Endothelial cell (in vitro differentiated cells): ENCODE measurements around the gene TMEM95. TPM values are rescaled to one million over a fixed set of nuclear protein-coding genes. Genes with fewer than 3 reads are reported as not detected.

ENCODE experiments used
- DNase-seq: peaks from one replicate; pipeline ENCODE4 v3.0.0; 2021; ENCODE audit warnings: low spot score
- H3K27ac Mint-ChIP-seq: one replicate; pipeline ENCODE4 v1.8.0; 2021; ENCODE audit warnings: mixed read lengths, inconsistent platforms; ENCODE audit not compliant: unreplicated experiment
- H3K27me3 Mint-ChIP-seq: one replicate; pipeline ENCODE4 v1.8.0; 2021; ENCODE audit warnings: mild to moderate bottlenecking, moderate library complexity, mixed read lengths, inconsistent platforms; ENCODE audit not compliant: unreplicated experiment
- H3K36me3 Mint-ChIP-seq: one replicate; pipeline ENCODE4 v1.8.0; 2021; ENCODE audit warnings: mild to moderate bottlenecking, low read depth, mixed read lengths, inconsistent platforms; ENCODE audit not compliant: unreplicated experiment
- H3K4me1 Mint-ChIP-seq: one replicate; pipeline ENCODE4 v1.8.0; 2021; ENCODE audit warnings: mild to moderate bottlenecking, mixed read lengths, inconsistent platforms; ENCODE audit not compliant: unreplicated experiment
- H3K4me3 Mint-ChIP-seq: one replicate; pipeline ENCODE4 v1.8.0; 2021; ENCODE audit warnings: mild to moderate bottlenecking, mixed read lengths, inconsistent platforms; ENCODE audit not compliant: unreplicated experiment
- H3K9me3 Mint-ChIP-seq: one replicate; pipeline ENCODE4 v1.8.0; 2021; ENCODE audit warnings: mixed read lengths, inconsistent platforms; ENCODE audit not compliant: unreplicated experiment
- total RNA-seq: library from RNA; stranded (reverse); fragmentation: NEBNext Ultra II Directional; extraction: Animal tissue kit (Norgen Biotek cat#: 25700); gene quantifications from one replicate; pipeline ENCODE4 v1.2.1, GENCODE V29; 2021; ENCODE audit not compliant: unreplicated experiment
- TF ChIP-seq, protein P1 (sequence below): fragments of 200-600 bp; sonication (generic); IDR thresholded peaks from one replicate; pipeline ENCODE4 v1.5.0; 2021; ENCODE audit warnings: antibody characterized with exemption; ENCODE audit not compliant: unreplicated experiment

The TMEM95 gene
- total RNA-seq, 1 donor from 2014 or later: not detected

DNA sequence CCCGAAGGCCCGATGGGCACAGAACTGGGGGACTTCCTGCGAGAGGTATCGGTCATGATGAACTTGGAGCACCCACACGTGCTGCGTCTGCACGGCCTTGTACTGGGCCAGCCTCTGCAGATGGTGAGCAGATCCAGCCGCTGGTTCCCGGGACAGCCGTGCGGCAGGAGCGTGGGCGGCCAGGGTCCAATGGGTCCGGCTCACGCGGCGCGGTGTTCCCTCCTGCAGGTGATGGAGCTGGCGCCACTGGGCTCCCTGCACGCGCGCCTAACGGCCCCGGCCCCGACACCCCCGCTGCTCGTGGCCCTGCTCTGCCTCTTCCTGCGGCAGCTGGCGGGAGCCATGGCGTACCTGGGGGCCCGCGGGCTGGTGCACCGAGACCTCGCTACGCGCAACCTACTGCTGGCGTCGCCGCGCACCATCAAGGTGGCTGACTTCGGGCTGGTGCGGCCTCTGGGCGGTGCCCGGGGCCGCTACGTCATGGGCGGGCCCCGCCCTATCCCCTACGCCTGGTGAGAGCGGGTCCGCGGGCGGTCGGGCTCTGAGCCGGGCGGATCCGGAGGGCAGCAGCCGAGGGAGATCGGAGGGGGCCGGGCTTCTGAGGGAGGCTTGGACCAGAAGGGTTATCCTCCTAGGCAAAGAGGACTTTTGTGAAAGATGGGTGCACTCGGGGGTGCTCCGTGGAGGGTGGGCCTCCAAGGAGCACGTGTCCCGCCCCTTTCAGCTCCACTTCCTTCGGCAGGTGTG, 29.0 kb downstream of the TMEM95 start:
- Mint-ChIP-seq H3K27me3 (peaks cover 28% of the 10 kb centered on the region), H3K4me3 (no peak overlapping the region), H3K4me1 (peaks cover 14% of the 10 kb centered on the region), H3K9me3 (no peaks in the 10 kb centered on the region), H3K36me3 (peaks cover 10% of the 10 kb centered on the region), H3K27ac (no peak overlapping the region)
- peak; percentile 55 for DNase-seq
- TF ChIP-seq, protein P1, sequence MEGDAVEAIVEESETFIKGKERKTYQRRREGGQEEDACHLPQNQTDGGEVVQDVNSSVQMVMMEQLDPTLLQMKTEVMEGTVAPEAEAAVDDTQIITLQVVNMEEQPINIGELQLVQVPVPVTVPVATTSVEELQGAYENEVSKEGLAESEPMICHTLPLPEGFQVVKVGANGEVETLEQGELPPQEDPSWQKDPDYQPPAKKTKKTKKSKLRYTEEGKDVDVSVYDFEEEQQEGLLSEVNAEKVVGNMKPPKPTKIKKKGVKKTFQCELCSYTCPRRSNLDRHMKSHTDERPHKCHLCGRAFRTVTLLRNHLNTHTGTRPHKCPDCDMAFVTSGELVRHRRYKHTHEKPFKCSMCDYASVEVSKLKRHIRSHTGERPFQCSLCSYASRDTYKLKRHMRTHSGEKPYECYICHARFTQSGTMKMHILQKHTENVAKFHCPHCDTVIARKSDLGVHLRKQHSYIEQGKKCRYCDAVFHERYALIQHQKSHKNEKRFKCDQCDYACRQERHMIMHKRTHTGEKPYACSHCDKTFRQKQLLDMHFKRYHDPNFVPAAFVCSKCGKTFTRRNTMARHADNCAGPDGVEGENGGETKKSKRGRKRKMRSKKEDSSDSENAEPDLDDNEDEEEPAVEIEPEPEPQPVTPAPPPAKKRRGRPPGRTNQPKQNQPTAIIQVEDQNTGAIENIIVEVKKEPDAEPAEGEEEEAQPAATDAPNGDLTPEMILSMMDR: no peak

DNA sequence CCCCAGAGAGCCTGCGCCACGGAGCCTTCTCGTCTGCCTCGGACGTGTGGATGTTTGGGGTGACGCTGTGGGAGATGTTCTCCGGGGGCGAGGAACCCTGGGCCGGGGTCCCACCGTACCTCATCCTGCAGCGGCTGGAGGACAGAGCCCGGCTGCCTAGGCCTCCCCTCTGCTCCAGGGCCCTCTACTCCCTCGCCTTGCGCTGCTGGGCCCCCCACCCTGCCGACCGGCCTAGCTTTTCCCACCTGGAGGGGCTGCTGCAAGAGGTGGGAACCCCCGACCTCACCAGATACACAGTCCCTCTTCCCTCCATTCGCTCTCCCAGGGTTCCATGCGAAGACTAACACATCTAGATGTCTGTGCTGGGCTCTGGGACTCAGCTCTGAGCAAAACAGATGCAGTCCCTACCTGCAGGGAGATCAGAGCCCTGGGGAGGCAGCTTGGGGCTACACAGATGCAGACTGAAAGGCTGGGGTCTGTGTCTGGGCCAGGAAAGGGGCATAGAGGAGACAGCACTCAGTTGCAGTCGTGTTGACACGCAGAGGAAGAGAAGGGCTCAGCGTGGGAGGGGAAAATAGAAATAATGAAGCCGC, 29.6 kb downstream of the TMEM95 start:
- Mint-ChIP-seq H3K9me3 (no peaks in the 10 kb centered on the region), H3K4me3 (no peak overlapping the region), H3K27ac (no peak overlapping the region), H3K4me1 (peaks cover 17% of the 10 kb centered on the region), H3K27me3 (peaks cover 27% of the 10 kb centered on the region), H3K36me3 (peaks cover 11% of the 10 kb centered on the region)
- TF ChIP-seq, protein P1: no peak
- no peak for DNase-seq

DNA sequence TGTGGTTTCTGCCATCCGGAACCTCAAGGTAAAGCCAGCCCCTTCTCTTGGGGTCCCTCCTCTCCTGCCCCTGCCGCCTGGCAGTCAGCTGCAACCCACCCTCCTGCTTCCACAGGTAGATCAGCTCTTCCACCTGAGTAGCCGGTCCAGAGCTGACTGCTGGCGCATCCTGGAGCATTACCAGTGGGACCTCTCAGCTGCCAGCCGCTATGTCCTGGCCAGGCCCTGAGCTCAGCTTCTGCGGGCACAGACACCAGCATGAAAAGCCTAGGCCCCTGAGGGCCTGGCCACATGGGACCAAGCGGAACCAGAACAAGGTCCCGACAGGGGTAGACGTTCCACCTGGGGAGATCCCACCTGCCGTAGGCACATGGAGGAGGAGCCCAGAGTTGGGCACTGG, 33.9 kb downstream of the TMEM95 start:
- DNase-seq: no peak
- Mint-ChIP-seq H3K4me1 (peaks cover 37% of the 10 kb centered on the region), H3K36me3 (peaks cover 16% of the 10 kb centered on the region)

DNA sequence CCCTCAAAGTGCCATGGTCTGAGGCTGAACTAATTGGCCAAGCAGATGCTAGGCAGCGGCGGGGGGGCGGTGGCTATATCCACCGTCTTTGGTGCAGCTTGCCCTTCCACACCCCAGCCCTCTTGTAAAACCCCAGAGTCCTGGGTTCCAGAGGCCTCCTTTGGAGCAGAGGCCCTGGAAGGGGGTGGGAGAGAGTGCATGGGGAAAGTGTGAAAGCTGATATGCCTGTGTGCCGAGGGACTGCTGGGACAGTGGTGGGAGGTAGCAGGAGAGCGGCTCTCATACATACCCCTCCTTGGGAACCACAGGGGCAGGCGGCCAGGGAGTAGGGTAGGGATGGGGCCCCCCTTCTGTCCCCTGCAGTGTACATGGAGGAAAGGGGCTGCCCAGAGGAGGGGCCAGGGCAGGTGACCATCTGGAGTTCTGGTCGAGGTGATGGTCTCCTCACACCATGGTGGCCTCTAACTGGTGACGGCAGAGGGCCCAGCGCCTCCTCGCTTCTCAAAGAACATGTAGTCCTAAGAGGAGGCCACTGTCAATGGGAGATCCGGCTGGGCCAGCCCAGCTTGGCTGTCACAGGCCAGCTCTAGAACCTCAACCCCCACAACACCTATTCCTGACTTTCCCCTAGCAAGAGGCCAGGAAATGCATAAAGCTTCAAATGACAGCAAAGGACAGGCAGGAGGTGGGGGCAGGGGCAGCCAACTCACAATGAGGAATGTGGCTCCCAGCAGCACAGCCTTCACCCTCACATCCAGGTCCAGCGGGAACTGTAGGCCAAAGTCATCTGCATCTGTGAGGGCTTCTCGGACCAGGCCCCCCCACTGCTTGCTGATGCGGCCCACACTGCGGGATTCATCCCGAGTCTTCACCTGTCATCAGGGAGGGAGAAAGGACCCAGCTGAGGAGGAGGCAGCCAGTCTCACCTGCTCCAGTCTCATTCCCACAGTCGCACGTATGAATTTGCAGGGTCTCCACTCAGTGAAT, 35.3 kb downstream of the TMEM95 start:
- TF ChIP-seq, protein P1: no peak

More for the DNA sequence above, 33.9 kb downstream of the TMEM95 start:
- Mint-ChIP-seq H3K27ac (no peak overlapping the region), H3K9me3 (no peaks in the 10 kb centered on the region), H3K4me3 (no peak overlapping the region), H3K27me3 (peaks cover 18% of the 10 kb centered on the region)
- TF ChIP-seq, protein P1: no peak

More for the DNA sequence above, 35.3 kb downstream of the TMEM95 start:
- Mint-ChIP-seq H3K4me3 (peak overlapping the region; percentile 81), H3K36me3 (peaks cover 16% of the 10 kb centered on the region), H3K4me1 (peaks cover 39% of the 10 kb centered on the region), H3K27ac (no peak overlapping the region), H3K27me3 (peaks cover 18% of the 10 kb centered on the region), H3K9me3 (no peaks in the 10 kb centered on the region)
- DNase-seq: no peak
